Measurements from ENCODE around the gene HLA-F. TPM values are rescaled to one million over a fixed set of nuclear protein-coding genes. Genes with fewer than 3 reads are reported as not detected.

HLA-F gene
- total RNA-seq, 6 donors from 2014 or later: 163 to 418 (median 191) TPM

DNA sequence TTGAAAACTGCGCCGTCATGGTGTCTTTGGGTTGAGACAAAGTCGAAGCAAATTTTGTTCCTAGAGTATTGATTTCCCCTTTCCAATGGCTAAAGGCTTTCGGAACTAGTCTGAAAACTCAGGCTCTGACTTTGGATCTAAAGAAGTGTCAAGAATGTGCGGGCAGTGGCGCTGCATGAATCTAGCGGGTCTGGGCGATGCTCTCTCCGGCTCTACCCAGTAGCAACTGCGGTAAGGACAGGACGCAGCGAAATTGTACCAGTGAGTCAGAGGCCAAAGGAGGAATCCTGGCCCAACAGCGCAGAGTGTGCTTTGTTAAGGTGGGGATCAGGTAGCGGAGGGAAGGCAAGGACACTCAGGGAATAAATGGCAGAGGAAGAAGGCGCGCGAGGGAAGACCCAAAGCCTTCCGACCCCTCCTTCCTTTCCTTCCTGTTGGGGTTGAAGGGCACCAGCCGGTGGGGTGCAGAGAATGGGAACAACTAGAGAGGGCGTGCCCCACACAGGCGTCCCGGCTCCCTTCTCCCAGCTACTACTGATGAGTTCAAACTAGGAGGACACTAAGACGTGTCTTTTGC, 32.1 kb downstream of the HLA-F start:
- DNase-seq (no peak), ATAC-seq (ENCODE audit: low FRiP score in 2 of 2) (no peak)
- H3K4me1 ChIP-seq: peaks cover 10 to 16% (median 11%) of the 10 kb centered on the region in 4 donors
- TF ChIP-seq, protein P1, sequence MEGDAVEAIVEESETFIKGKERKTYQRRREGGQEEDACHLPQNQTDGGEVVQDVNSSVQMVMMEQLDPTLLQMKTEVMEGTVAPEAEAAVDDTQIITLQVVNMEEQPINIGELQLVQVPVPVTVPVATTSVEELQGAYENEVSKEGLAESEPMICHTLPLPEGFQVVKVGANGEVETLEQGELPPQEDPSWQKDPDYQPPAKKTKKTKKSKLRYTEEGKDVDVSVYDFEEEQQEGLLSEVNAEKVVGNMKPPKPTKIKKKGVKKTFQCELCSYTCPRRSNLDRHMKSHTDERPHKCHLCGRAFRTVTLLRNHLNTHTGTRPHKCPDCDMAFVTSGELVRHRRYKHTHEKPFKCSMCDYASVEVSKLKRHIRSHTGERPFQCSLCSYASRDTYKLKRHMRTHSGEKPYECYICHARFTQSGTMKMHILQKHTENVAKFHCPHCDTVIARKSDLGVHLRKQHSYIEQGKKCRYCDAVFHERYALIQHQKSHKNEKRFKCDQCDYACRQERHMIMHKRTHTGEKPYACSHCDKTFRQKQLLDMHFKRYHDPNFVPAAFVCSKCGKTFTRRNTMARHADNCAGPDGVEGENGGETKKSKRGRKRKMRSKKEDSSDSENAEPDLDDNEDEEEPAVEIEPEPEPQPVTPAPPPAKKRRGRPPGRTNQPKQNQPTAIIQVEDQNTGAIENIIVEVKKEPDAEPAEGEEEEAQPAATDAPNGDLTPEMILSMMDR (IDR thresholded peaks at IDR 0.05): no peak
- TF ChIP-seq EP300 (IDR thresholded peaks at IDR 0.05) (no peak), POLR2AphosphoS5 (IDR thresholded peaks at IDR 0.05) (no peak), POLR2A (IDR thresholded peaks at IDR 0.05) (no peak)
- no peaks in the 10 kb centered on the region for H3K27me3 ChIP-seq
- no peaks in the 10 kb centered on the region for H3K36me3 ChIP-seq
- no peak overlapping the region for H3K27ac ChIP-seq
- no peaks in the 10 kb centered on the region for H3K9me3 ChIP-seq
- WGBS, 2 donors: 71 to 77% methylated on average over 23 of the region's 23 CpGs
- H3K4me3 ChIP-seq: no peak overlapping the region

GRCh38 chr6:29757282-29757681, 34.0 kb downstream of the HLA-F start:
- Histone ChIP-seq H3K27me3 (no peaks in the 10 kb centered on the region), H3K36me3 (no peaks in the 10 kb centered on the region), H3K4me3 (no peak overlapping the region), H3K27ac (no peak overlapping the region), H3K4me1 (peaks cover 0 to 6% (median 3%) of the 10 kb centered on the region in 4 donors), H3K9me3 (no peaks in the 10 kb centered on the region)
- no peak for ATAC-seq (ENCODE audit: low FRiP score in 2 of 2)
- TF ChIP-seq, protein P1 (IDR thresholded peaks at IDR 0.05): no peak
- TF ChIP-seq POLR2A (IDR thresholded peaks at IDR 0.05) (no peak), EP300 (IDR thresholded peaks at IDR 0.05) (no peak), POLR2AphosphoS5 (IDR thresholded peaks at IDR 0.05) (no peak)
- no peak for DNase-seq
- 91 to 95% methylated on average over 2 of the region's 2 CpGs for WGBS, 2 donors

- H3K9me3 ChIP-seq: no peaks in the 10 kb centered on the region
- no peaks in the 10 kb centered on the region for H3K36me3 ChIP-seq
- TF ChIP-seq POLR2AphosphoS5 (IDR thresholded peaks at IDR 0.05): no peak
- TF ChIP-seq POLR2A (IDR thresholded peaks at IDR 0.05): no peak
- TF ChIP-seq, protein P1 (IDR thresholded peaks at IDR 0.05): no peak
- no peak for TF ChIP-seq EP300 (IDR thresholded peaks at IDR 0.05)
- peaks cover 0 to 6% (median 3%) of the 10 kb centered on the region in 4 donors for H3K4me1 ChIP-seq
- no peak overlapping the region for H3K4me3 ChIP-seq
- H3K27ac ChIP-seq: no peak overlapping the region
- no peaks in the 10 kb centered on the region for H3K27me3 ChIP-seq
- no peak for DNase-seq
- WGBS, 2 donors: 37 to 50% methylated on average over 2 of the region's 2 CpGs
- no peak for ATAC-seq (ENCODE audit: low FRiP score in 2 of 2)
Observed at GRCh38 chr6:29757701-29758293, 34.6 kb downstream of the HLA-F start.

- peaks cover 0 to 5% (median 0%) of the 10 kb centered on the region in 4 donors for H3K4me1 ChIP-seq
- no peak for TF ChIP-seq POLR2A (IDR thresholded peaks at IDR 0.05)
- TF ChIP-seq EP300 (IDR thresholded peaks at IDR 0.05): no peak
- TF ChIP-seq, protein P1 (IDR thresholded peaks at IDR 0.05): no peak
- TF ChIP-seq POLR2AphosphoS5 (IDR thresholded peaks at IDR 0.05): no peak
- ATAC-seq (ENCODE audit: low FRiP score in 2 of 2) (no peak), DNase-seq (no peak)
- H3K4me3 ChIP-seq: no peak overlapping the region
- H3K36me3 ChIP-seq: no peaks in the 10 kb centered on the region
- H3K27me3 ChIP-seq: no peaks in the 10 kb centered on the region
- no peak overlapping the region for H3K27ac ChIP-seq
- H3K9me3 ChIP-seq: no peaks in the 10 kb centered on the region
- WGBS, 2 donors: 78 to 88% methylated on average over 2 of the region's 2 CpGs
Observed at GRCh38 chr6:29758761-29759160, 35.5 kb downstream of the HLA-F start.

GRCh38 chr6:29759457-29759856, 36.2 kb downstream of the HLA-F start:
- no peak overlapping the region for H3K27ac ChIP-seq
- no peaks in the 10 kb centered on the region for H3K9me3 ChIP-seq
- H3K36me3 ChIP-seq: no peaks in the 10 kb centered on the region
- H3K4me3 ChIP-seq: no peak overlapping the region
- H3K4me1 ChIP-seq: peaks cover 0 to 9% (median 0%) of the 10 kb centered on the region in 4 donors
- 57 to 78% methylated on average over 5 of the region's 5 CpGs for WGBS, 2 donors
- H3K27me3 ChIP-seq: no peaks in the 10 kb centered on the region
- no peak for ATAC-seq (ENCODE audit: low FRiP score in 2 of 2)
- TF ChIP-seq POLR2A (IDR thresholded peaks at IDR 0.05) (no peak), POLR2AphosphoS5 (IDR thresholded peaks at IDR 0.05) (no peak), EP300 (IDR thresholded peaks at IDR 0.05) (no peak)
- TF ChIP-seq, protein P1 (IDR thresholded peaks at IDR 0.05): no peak
- DNase-seq: no peak
